Lung (tissue), 12 donors: ENCODE results near the gene NDUFA11. TPM values are rescaled to one million over a fixed set of nuclear protein-coding genes. Genes with fewer than 3 reads are reported as not detected.

Experiments used
- ATAC-seq: fragments of 200-7000 bp; cut with Tn5 transposase; one replicate; pipeline ENCODE4 v1.9.1; 2020; ENCODE audit warnings: moderate number of reproducible peaks; ENCODE audit not compliant: insufficient read depth, low FRiP score
- DNase-seq, 3 donors: peaks; one replicate each; pipeline ENCODE4 v3.0.0-alpha.2; 2013 to 2017
- H3K27ac ChIP-seq, 2 donors: one replicate each; pipeline ENCODE4 v1.5.1; 2013; ENCODE audit warnings: mild to moderate bottlenecking in 2 of 2, moderate library complexity in 2 of 2, control low read depth in 1 of 2, inconsistent platforms in 1 of 2, low read depth in 1 of 2, low read length in 1 of 2
- H3K27me3 ChIP-seq, 3 donors: one replicate each; pipeline ENCODE4 v1.5.1; 2013; ENCODE audit warnings: low read length in 2 of 3; ENCODE audit not compliant: control insufficient read depth in 3 of 3, insufficient read depth in 3 of 3
- H3K36me3 ChIP-seq, 4 donors: one replicate each; pipeline ENCODE4 v1.5.1; 2013; ENCODE audit warnings: low read length in 4 of 4, mild to moderate bottlenecking in 1 of 4, moderate library complexity in 1 of 4; ENCODE audit not compliant: control insufficient read depth in 4 of 4, insufficient read depth in 4 of 4
- H3K4me1 ChIP-seq, 5 donors: one replicate each; pipeline ENCODE4 v1.5.1; 2013; ENCODE audit warnings: low read length in 5 of 5, mild to moderate bottlenecking in 2 of 5, moderate library complexity in 1 of 5; ENCODE audit not compliant: control insufficient read depth in 5 of 5, insufficient read depth in 5 of 5
- H3K4me3 ChIP-seq: one replicate; pipeline ENCODE4 v1.5.1; 2013; ENCODE audit warnings: mild to moderate bottlenecking, control low read depth, moderate library complexity
- H3K9ac ChIP-seq, 2 donors: one replicate each; pipeline ENCODE4 v1.5.1; 2013; ENCODE audit warnings: low read length in 2 of 2, control low read depth in 1 of 2; ENCODE audit not compliant: insufficient read depth in 1 of 2
- H3K9me3 ChIP-seq, 4 donors: one replicate each; pipeline ENCODE4 v1.5.1; 2013; ENCODE audit warnings: low read length in 3 of 4, mild to moderate bottlenecking in 1 of 4, moderate library complexity in 1 of 4; ENCODE audit not compliant: control insufficient read depth in 4 of 4, insufficient read depth in 3 of 4
- WGBS, 2 donors: extraction: QIAGEN DNeasy Blood & Tissue Kit; methylation state at CpG; one replicate each; pipeline ENCODE4 v1.1.7; 2013; 5-methylcytosine and 5-hydroxymethylcytosine counted together
- polyA plus RNA-seq, 2 donors: library from polyadenylated mRNA; stranded (reverse); fragments of 200-250 nt; gene quantifications; one replicate each; pipeline ENCODE4 v1.2.1, GENCODE V29; 2013
- total RNA-seq, 2 donors: library from RNA; depleted of rRNA in 1 of 2; stranded (reverse); fragments of >200 nt in 1 of 2; gene quantifications; one replicate each; pipeline ENCODE4 v1.2.1, GENCODE V29; 2014 to 2021
- TF ChIP-seq, protein P1 (sequence below): IDR thresholded peaks from 2 replicates; pipeline ENCODE4 v1.5.1; 2012; ENCODE audit warnings: mild to moderate bottlenecking; ENCODE audit errors: control extremely low read depth, extremely low read depth
- donor health status: control.
- donor health status: control.
- donor health status: Bipolar disorder and iron deficiency.
- donor health status: healthy.
- donor health status: DM: yes; HTN: yes; CAD: no.

Gene NDUFA11
- total and polyA plus RNA-seq, 4 donors: 52.5 to 344 (median 278) TPM

DNA sequence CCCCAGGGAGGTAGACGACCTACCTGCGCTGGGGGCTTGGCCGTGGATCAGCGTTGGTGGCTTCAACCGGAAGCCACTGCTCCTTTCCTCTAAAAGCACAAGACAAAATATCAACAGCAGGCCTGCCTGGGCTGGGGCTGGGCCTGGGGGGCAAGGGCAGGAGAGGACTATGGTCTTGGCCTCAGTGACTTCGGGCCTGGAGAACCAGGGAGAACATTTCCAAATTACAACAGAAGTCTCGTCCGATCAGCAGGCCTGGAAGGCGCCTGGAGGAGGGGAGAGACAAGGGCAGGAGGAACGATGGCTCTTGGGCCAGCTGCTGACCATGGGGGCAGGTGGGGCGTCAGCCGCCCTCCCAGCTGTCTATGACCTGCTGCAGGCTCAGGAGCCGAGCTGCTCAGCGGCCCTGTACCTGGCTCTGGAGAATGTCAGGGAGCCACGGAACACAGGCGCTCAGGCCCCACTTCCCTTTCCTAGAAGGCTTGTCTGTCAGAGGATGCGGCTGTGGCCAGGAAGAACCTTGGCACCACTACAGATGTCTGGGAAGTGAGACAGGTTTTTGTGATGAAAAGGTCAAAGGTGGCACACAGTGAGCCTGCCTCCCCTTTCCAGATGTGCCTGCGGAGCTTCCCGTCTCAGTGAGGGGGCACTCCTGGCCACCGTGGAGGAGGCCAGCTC, 29.9 kb upstream of the NDUFA11 start:
- ATAC-seq: no peak
- WGBS, 2 donors: 89 to 97% methylated on average over 20 of the region's 20 CpGs
- H3K4me1 ChIP-seq: peaks cover 0 to 60% (median 28%) of the 10 kb centered on the region in 5 donors
- no peak for DNase-seq
- H3K4me3 ChIP-seq: no peak overlapping the region
- TF ChIP-seq, protein P1, sequence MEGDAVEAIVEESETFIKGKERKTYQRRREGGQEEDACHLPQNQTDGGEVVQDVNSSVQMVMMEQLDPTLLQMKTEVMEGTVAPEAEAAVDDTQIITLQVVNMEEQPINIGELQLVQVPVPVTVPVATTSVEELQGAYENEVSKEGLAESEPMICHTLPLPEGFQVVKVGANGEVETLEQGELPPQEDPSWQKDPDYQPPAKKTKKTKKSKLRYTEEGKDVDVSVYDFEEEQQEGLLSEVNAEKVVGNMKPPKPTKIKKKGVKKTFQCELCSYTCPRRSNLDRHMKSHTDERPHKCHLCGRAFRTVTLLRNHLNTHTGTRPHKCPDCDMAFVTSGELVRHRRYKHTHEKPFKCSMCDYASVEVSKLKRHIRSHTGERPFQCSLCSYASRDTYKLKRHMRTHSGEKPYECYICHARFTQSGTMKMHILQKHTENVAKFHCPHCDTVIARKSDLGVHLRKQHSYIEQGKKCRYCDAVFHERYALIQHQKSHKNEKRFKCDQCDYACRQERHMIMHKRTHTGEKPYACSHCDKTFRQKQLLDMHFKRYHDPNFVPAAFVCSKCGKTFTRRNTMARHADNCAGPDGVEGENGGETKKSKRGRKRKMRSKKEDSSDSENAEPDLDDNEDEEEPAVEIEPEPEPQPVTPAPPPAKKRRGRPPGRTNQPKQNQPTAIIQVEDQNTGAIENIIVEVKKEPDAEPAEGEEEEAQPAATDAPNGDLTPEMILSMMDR: no peak
- H3K9me3 ChIP-seq: no peaks in the 10 kb centered on the region
- H3K9ac ChIP-seq: no peak overlapping the region
- no peak overlapping the region for H3K27ac ChIP-seq
- H3K36me3 ChIP-seq: peaks cover 2 to 54% (median 26%) of the 10 kb centered on the region in 4 donors
- no peaks in the 10 kb centered on the region for H3K27me3 ChIP-seq

DNA sequence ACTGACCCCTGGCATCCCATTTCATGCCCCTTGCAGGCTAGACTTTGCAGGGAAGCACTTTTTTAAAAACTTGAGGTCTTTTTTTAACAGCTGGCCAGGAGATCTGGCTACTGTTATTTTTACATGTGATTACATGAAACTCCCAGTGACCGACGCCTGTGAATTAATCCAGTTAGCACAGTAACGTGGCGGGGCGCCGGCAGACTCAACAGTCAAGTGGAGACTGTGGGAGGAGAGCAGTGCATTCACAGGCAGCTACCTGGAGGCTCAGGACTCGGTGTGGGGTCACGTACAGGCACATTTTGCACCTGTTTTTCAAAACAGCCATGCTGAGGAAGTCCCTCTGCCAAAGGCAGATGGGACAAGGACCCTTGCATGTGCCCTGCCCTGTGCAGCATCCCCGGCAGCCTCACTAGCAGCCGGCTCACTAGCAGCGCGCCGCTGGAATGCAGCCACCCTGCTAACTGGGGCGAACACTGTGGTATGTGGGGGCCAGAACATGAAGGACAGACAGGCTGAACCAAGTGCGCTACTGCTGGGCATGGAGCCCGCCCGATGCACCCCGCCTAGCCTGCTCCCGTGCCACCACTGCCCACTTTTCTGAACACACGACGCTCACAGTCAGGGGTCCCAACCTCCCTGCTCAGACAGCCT, 29.1 kb upstream of the NDUFA11 start:
- DNase-seq (no peak), ATAC-seq (no peak)
- WGBS, 2 donors: 90 to 94% methylated on average over 21 of the region's 21 CpGs
- peaks cover 0 to 58% (median 28%) of the 10 kb centered on the region in 5 donors for H3K4me1 ChIP-seq
- H3K36me3 ChIP-seq: peaks cover 6 to 56% (median 30%) of the 10 kb centered on the region in 4 donors
- H3K27ac ChIP-seq: no peak overlapping the region
- TF ChIP-seq, protein P1: no peak
- no peaks in the 10 kb centered on the region for H3K27me3 ChIP-seq
- no peak overlapping the region for H3K9ac ChIP-seq
- no peak overlapping the region for H3K4me3 ChIP-seq
- H3K9me3 ChIP-seq: no peaks in the 10 kb centered on the region

DNA sequence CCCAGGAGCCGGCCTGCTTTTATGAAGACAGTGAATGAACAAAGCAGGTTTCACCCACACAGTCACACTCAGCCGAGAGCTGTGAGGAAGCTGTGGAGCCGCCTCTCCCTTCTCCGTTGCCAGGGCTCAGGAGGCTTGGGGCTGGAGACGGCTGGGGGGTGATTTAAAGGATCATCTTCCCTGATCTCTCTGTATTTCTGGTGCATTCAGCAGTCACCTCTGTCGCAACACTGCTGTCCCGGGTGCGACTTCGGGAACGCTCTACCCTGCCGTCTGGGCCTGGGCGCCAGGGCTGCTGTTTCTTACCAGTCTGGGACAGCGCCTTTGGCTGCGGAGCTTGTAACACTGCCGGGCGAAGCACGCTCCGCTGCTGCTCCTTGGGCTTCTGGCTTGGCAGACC, 28.6 kb upstream of the NDUFA11 start:
- H3K9me3 ChIP-seq: no peaks in the 10 kb centered on the region

More for the DNA sequence above, 28.6 kb upstream of the NDUFA11 start:
- DNase-seq: peak; percentile 56 to 81 (median 63)
- H3K9ac ChIP-seq: no peak overlapping the region
- WGBS, 2 donors: 91 to 92% methylated on average over 18 of the region's 18 CpGs
- peaks cover 0 to 53% (median 28%) of the 10 kb centered on the region in 5 donors for H3K4me1 ChIP-seq
- peaks cover 10 to 59% (median 36%) of the 10 kb centered on the region in 4 donors for H3K36me3 ChIP-seq
- H3K27ac ChIP-seq: no peak overlapping the region
- no peak for ATAC-seq
- TF ChIP-seq, protein P1: no peak
- H3K4me3 ChIP-seq: no peak overlapping the region
- no peaks in the 10 kb centered on the region for H3K27me3 ChIP-seq
